IPS-11a (cell line): ENCODE data around the gene PDZD2.
"Not testable (repeated sequence)": the region's sequence is repeated elsewhere in the genome, so short reads cannot be mapped to it uniquely, and the experiment has no call there.

Experiments
- H3K4me3 ChIP-seq: one replicate; pipeline ENCODE4 v1.5.1; 2013; ENCODE audit warnings: low read depth, low read length, control low read depth

The PDZD2 gene

DNA sequence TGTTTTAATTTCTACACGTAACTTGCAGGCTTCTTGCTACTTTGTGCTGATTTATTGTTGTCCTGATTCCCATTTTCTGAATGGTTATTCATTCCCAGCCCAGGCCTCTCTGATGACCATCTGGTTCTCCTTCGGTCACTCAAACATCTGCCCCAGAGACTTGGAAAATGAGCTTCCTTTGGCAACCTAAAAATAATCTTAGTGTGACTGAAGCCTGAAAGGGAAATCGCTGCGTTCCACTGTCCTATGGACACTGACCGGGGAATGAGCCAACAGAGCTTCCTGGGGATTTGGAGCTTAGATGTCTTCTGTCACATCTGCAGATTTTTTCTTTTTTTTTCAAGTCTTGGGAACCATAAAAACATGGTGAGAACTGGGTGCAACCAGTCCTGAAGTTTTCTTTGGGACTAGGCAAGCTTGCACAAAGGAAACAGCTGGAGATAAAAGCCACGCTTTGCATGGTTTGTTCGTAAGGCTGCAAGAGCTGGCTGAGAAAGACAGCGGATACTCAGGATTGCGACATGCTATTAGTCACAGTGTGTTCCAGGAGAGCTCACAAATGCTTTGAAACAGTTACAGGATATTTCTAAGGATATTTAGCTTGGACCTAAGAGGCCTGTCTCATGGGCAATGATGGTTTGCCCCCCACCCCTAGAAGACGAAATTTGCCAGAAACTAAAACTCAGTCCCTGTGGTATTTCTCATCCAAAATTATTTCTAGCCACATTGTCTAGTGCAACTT lies 389.0 kb downstream of the PDZD2 start:
- no peak overlapping the region for H3K4me3 ChIP-seq

DNA sequence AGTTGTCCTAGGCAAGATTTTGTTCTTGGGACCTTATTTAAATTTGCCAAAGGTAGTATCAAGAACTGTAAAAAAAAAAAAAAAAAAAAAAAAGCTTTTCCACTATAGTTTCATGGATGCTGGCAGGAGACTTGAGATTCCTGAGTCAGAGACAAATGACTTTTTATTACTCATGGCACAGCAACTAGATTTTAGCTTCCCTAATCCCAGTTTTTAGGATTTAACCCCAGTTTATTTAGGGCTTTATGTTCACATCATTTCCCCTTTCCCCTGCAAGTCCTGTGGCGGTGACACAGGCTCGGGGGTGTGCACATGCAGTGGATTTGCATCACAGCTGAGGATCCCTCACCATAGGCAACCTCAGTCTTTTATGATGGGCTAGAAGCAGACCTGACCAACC lies 390.3 kb downstream of the PDZD2 start:
- H3K4me3 ChIP-seq, result no peak overlapping the region

DNA sequence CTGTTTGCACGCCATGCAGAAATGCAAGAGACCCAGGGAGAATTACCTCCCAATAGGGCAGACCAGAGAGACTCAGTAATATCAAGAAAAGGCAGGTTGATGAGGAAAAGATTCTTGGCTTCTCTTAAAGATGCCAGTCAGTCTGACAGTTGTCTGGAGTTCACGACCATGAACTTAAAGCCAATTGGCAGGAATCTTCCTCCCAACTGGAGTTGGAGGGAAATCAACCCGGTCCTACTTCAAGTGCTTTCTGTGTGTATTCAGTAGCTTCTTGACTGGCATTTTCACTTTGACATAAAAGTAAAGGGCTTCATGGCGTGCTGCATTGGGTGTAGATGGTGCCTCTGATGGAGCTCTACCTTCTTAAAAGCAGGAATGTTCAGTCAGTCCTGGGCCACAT lies 390.9 kb downstream of the PDZD2 start:
- H3K4me3 ChIP-seq, result no peak overlapping the region

DNA sequence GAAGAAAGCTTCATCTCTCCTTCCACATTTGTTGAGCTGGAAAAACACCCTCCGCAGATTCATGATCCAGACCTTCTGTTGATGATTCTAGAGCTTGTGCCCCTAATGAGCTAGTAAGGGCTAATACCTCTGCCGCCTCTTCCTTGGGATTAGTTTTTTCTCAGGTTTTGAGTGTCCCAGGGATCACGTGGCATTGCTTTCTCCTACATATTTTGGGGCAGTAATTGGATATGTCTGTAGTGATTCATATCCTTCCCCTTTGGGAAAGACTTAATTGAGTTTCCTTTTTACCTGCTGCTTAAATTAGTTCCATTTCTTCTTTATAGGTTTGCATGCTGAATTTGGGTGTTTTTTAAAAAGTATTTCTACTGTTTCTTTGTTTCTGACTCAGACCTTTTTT lies 391.3 kb downstream of the PDZD2 start:
- no peak overlapping the region for H3K4me3 ChIP-seq

DNA sequence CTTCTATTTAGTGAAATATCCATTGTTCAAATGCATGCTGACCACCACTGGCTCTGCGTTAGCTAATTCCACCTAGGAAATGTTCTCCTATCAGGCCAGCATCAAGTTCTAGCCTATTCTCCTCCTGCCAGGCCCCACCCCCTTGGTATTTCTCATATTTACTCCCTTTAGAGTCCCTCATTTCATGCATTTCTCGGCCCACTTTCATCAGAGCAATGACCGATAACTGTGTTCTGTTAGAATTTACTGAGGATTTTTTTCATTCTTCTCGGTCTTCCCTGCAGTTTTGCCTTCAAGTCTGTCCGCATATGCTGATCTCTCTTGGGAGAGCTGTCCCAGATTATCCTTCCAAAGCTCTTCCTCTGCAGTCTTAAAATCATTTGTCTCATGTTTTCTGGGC lies 391.8 kb downstream of the PDZD2 start:
- H3K4me3 ChIP-seq, result no peak overlapping the region

DNA sequence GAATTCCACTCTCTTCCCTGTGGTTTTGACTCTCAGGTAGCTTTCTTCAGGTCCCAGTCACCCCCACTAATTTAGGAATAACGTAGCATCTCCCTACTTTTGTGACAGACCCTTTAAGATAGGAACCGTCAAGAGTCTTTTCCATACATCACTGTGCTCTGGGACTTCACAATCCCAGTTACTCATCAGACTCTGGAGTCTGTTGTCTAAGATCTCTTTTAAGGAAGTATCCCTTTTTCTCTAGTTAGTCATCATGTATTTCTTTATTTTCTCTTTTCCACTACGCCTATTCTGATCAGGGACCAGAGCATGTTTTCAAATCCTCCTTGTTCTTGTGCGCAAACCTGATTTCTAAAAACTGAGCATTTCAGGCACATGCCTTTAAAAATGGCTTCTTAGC lies 392.2 kb downstream of the PDZD2 start:
- no peak overlapping the region for H3K4me3 ChIP-seq

DNA sequence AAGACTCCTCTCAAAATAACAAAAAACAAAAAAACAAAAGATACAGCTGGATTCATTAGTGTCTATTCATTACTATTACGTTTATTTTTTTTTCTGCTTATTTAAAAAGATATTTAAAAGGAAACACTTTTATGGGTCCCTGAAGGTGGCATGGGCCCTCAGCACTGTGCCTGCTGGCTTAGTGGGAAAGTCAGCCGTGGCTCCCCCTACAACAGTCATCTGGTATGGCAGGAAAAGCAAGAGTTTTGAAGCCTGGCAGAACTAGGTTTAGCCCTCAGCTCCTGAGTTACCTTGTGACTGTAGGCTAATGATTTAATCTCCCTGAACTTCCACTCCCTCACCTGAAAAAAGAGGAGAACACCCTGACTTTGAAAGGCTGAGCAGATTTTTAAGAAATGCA lies 399.6 kb downstream of the PDZD2 start:
- no peak overlapping the region for H3K4me3 ChIP-seq

DNA sequence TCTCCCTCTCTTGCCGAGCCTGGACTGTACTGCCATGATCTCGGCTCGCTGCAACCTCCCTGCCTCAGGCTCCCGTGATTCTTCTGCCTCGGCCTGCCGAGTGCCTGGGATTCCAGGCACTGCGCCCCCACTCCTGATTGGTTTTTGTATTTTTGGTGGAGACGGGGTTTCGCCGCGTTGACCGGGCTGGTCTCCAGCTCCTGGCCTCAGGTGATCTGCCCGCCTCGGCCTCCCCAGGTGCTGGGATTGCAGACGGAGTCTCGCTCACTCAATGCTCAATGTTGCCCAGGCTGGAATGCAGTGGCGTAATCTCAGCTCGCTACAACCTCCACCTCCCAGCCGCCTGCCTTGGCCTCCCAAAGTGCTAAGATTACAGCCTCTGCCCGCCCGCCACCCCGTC lies 400.2 kb downstream of the PDZD2 start:
- not testable (repeated sequence) for H3K4me3 ChIP-seq

DNA sequence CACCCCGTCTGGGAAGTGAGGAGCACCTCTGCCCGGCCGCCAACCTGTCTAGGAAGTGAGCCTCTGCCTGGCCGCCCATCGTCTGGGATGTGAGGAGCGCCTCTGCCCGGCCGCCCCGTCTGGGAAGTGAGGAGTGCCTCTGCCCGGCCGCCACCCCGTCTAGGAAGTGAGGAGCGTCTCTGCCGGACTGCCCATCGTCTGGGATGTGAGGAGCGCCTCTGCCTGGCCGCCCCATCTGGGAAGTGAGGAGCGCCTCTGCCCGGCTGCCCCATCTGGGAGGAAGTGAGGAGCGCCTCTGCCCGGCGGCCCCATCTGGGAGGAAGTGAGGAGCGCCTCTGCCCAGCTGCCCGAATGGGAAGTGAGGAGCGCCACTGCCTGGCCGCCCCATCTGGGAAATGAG lies 400.7 kb downstream of the PDZD2 start:
- not testable (repeated sequence) for H3K4me3 ChIP-seq

DNA sequence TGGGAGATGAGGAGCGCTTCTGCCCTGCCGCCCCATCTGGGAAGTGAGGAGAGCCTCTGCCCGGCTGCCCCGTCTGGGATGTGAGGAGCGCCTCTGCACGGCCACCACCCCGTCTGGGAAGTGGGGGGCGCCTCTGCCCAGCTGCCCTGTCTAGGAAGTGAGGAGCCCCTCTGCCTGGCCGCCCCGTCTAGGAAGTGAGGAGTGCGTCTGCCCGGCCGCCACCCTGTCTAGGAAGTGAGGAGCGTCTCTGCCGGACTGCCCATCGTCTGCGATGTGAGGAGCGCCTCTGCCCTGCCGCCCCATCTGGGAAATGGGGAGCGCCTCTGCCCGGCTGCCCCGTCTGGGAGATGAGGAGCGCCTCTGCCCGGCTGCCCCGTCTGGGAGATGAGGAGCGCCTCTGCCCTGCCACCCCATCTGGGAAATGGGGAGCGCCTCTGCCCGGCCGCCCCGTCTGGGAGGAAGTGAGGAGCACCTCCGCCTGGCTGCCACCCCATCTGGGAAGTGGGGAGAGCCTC lies 401.3 kb downstream of the PDZD2 start:
- not testable (repeated sequence) for H3K4me3 ChIP-seq

DNA sequence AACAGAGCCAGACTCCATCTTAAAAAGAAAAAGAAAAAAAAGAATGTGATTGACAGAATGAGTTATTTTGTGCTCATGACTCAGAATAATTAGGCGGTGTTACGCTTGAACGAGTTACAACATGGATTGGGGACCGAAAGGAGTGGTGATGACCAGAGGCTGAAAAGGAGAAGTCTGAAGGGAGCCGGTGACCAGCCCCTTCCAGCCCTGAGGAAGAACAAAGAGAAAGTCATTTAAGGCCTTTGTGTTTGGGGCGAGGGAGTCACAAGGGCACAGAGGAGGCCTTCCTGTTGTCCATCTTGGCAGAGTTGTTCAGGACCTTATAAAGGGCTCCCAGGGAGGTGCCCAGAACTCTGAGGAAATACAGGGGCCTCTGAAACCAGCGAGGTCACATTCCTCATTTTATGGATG lies 403.6 kb downstream of the PDZD2 start:
- H3K4me3 ChIP-seq, result no peak overlapping the region

DNA sequence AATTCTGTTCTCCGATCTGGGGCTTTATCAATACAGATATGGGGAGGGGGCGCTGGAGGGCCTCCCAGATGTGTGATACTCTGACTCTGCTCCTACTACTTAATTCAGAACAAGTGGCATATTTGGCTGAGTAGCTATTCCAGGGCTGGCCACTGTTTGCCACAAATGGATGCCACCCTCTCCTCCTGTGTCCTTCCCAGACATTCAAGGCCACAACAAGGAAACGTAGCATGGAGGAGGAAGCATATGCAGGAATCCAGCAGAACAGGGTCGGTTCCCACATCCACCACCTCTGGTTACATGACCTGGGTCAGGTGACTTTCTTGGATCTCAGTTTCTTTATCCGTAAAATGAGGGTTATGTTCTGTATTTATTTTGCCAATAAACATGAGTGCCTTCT lies 404.2 kb downstream of the PDZD2 start:
- no peak overlapping the region for H3K4me3 ChIP-seq

DNA sequence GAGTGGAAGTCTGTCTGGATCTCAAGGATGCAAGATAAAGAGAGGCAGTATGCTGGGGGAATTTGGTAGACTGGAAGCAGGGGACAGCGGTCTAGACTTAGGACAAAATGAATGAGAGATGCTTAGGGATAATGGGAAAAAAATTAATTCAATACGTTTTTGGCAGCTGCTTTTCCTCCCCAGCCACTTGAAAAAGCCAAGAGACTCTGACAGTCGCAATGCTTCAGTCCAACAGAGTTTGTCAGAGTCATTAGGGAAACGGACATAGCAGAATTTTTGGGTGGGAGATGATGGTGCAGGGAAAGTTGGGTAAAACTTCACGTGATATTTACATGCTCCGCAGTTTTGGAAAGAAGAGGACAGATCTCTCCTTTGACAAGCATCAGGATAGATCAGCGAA lies 405.5 kb downstream of the PDZD2 start:
- no peak overlapping the region for H3K4me3 ChIP-seq

DNA sequence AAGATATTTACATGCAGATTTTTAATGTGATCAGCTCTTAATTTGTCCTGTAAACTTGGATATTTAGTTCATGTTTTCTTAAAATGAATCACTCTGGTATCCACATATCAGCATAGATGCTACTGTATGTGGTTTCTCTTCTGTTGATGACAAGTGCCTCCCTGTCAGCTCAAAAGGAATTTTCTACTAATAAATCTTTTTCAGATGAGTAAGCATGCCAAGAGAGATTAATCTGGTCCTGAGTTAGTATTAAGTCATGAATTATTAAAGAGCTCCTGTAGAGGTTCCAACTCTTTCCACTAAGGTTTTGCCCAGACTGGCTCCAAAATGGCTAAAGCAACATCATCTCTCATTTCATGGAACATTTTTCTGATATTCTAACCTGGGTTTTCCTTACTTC lies 406.0 kb downstream of the PDZD2 start:
- no peak overlapping the region for H3K4me3 ChIP-seq

DNA sequence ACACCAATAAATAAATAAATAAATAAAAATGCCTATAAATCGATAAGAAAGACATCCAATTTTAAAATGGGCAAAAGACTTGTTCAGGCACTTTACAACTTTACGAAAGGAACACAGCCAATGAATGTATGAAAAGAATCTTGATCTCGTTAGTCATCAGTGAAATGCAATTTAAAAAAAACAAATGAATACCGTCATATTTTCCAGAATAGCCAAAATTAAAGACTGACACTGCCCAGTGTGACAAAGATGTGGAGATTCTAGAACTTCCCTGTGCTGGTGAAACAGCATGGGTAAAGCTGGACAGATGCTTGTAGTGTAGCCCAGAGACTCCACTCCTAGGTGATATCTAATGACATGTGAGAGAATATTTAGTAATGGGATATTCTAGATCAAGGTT lies 408.1 kb downstream of the PDZD2 start:
- no peak overlapping the region for H3K4me3 ChIP-seq

DNA sequence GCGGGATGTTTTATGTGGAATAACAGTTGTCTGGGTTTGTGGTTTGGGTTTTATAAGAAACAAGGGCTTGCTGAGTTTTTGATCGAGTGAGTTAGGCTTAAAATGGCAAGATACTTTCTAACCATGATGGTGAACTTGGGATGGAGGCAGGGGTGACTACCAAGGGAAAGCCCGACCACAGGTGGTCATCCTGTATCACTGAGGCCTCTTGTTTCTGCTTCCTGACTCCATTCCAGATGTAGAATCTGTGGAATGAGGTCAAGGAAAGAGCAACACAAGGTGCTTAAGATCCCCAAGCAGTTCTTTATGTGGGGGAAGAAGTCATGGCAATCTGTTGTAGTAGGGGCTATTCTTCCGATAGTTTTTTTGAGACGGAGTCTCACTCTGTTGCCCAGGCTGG lies 412.9 kb downstream of the PDZD2 start:
- no peak overlapping the region for H3K4me3 ChIP-seq

DNA sequence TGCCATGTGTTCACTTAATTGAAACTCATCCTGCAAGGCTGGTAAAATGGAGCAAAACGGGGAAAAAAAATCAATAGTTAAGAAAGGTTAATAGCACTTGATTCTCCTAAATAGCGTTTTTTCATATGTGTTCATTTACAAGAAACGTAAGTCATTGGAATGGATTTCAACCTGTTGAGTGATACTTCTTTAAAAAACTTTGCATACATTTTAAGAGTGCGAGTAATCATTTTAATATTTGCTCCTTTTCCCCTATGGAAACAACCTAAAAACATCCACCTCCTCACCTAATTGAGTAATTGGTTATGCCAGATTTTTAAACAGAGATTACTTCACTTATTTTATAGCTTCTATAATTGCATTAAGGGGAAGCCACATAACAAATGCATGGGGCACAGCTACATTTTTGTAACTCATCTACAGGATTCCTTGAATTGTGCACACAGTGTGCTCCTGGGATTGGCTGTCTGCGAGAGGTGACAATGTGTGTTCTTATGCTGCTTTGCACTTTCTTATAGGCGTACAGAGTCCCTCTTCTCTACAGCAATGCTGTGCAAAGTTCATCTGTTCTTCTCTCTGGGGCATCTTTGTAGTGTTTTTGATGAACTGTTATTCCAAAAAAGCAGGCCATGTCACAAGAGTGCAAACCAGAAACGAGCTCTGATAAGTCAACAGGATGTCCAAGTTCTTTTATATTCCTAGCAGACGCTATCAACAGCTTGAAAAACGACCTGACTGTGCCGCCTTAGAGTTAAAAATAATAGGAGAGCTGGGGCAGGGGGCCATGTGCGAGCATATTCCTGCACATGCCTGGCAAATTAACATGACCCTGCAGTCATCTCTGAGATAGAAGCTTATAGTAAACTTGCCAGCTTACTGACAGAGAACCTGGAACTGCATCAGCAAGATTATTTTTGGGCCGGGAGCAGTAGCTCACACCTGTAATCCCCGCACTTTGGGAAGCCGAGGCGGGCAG lies 417.2 kb downstream of the PDZD2 start:
- no peak overlapping the region for H3K4me3 ChIP-seq

DNA sequence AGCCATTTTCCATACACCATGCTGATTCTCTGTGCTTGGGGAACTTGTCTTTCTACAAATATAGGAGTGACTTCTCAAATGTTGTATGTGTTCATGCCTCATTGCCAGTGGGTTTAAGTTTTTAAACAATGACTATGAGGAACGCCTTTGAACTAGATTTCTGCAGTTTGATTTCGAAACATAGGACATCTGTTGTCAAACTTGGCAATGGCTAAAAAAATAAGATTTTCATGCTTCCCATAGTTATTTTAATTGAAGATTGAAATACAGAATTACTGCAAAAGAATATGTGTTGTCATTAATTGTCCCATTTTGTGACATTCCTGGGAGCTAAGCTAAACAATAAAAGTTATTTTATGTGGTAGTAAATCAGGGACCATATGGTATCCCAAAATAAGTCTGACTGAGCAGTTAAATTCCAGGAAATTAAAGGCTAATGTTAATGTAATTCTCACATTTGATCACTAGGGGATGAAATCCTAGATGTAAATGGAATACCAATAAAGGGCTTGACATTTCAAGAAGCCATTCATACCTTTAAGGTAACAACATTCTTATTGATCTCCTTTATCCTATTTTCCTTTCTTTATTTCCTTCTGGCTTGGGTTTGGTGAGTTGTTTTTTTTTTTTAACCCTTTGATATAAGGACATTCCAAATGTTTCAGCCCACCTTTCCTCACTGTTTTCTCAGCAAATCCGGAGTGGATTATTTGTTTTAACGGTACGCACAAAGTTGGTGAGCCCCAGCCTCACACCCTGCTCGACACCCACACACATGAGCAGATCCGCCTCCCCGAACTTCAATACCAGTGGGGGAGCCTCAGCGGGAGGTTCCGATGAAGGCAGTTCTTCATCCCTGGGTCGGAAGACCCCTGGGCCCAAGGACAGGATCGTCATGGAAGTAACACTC lies 418.5 kb downstream of the PDZD2 start:
- H3K4me3 ChIP-seq, result no peak overlapping the region

DNA sequence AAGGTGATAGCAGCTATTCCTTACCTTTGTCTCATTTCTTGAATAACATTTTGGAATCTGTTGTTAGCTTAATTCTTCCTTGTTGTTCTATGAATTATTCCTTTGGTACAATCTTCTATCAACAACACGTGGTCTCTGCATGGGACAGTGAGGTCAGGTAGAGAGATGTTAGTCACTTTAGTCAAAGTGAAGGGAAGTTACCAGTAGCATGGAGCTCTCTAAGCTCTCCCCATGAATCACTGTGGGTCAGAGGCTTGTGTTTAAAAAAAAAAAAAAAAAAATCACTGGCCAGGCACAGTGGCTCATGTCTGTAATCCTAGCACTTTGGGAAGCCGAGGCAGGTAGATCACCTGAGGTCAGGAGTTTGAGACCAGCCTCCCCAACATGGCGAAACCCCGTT lies 419.2 kb downstream of the PDZD2 start:
- no peak overlapping the region for H3K4me3 ChIP-seq

DNA sequence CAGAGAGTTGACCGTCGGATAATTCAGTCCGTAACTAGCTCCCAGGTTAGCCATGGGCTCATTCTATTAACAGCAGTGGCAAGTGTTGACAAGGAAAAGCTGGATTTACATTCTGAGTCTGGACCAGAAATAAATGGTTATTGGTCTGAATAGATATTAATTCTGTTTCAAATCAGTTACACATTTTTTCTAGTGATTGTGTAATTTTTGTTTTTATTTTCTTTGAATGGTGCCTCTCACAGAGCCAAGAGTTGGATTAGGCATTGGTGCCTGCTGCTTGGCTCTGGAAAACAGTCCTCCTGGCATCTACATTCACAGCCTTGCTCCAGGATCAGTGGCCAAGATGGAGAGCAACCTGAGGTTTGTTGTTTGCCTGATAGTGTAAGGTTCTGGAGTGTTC lies 420.1 kb downstream of the PDZD2 start:
- H3K4me3 ChIP-seq, result no peak overlapping the region
